ENCODE results near the gene ATXN7L1. TPM values are rescaled to one million over a fixed set of nuclear protein-coding genes. Genes with fewer than 3 reads are reported as not detected.
"Not testable (repeated sequence)": the region's sequence is repeated elsewhere in the genome, so short reads cannot be mapped to it uniquely, and the experiment has no call there.

ATXN7L1 gene
- total and polyA plus RNA-seq, 2 of the 13 experiments (the other 11 are each of a cell fraction or from before 2014, with no cell fraction given): 4.1 to 7.8 TPM

GRCh38 chr7:105846404-105846803, 30.0 kb downstream of the ATXN7L1 start:
- ATAC-seq (no peak), DNase-seq (ENCODE audit: low spot score) (no peak), FAIRE-seq (no peak)
- no peak overlapping the region for H3K27ac ChIP-seq (ENCODE audit: extremely low read length, insufficient read depth, low read length)
- no peaks in the 10 kb centered on the region for H3K9me3 ChIP-seq (ENCODE audit: low read length)
- no peak for TF ChIP-seq SSRP1 (CRISPR knock-in tag; IDR thresholded peaks at IDR 0.05)
- no peak for TF ChIP-seq ZNF660 (CRISPR knock-in tag; IDR thresholded peaks at IDR 0.05; ENCODE audit: borderline replicate concordance, low read depth)
- TF ChIP-seq KDM2A (CRISPR knock-in tag; IDR thresholded peaks at IDR 0.05; ENCODE audit: borderline replicate concordance, low read depth): no peak
- no peak for TF ChIP-seq ZNF572 (CRISPR knock-in tag; IDR thresholded peaks at IDR 0.05)
- in situ Hi-C loops (cut with HindIII; ENCODE audit: extremely low pct_ligation_motif_present, low pct_unique_long_range_greater_than_20kb): no loop called here
- H3K4me1 ChIP-seq (ENCODE audit: insufficient read depth, low read length): peaks cover 20% of the 10 kb centered on the region
- H3K27me3 ChIP-seq (ENCODE audit: control insufficient read depth in 1 of 2, insufficient read depth in 2 of 2, low read length in 2 of 2): no peaks in the 10 kb centered on the region
- H3K4me2 ChIP-seq (ENCODE audit: low read depth, low read length): no peak overlapping the region
- H3K9ac ChIP-seq (ENCODE audit: insufficient read depth, low read depth, low read length): no peak overlapping the region
- WGBS (ENCODE audit: low lambda C conversion rate): 100% methylated on average over 1 of the region's 1 CpG
- peaks cover 6% of the 10 kb centered on the region; the same call in 1 of the 2 replicates for H4K20me1 ChIP-seq (ENCODE audit: insufficient read depth, low read length)
- no peaks in the 10 kb centered on the region for H3K79me2 ChIP-seq (ENCODE audit: insufficient read depth, low read length)
- H3K4me3 ChIP-seq (replicated peaks in 1 of 3; ENCODE audit: insufficient read depth in 1 of 3, low read depth in 2 of 3, low read length in 3 of 3): no peak overlapping the region
- POLR2A ChIA-PET: no interaction called here
- H3K36me3 ChIP-seq (replicated peaks in 1 of 2; ENCODE audit: control insufficient read depth in 1 of 2, insufficient read depth in 2 of 2, low read length in 2 of 2): peaks cover 0 to 2% of the 10 kb centered on the region in 2 experiments; a peak in 3 of 5 replicates
- CTCF ChIA-PET (ENCODE audit: low intra/inter-chr PET ratio, low total read pairs): no interaction called here
- intact Hi-C loops (cut with micrococcal nuclease; ENCODE audit: unreplicated experiment): no loop called here
- no peak overlapping the region for H2AFZ ChIP-seq (ENCODE audit: low read length)
- no TSS peak for BruUV-seq (replicated peaks)

GRCh38 chr7:105844681-105845080, 31.7 kb downstream of the ATXN7L1 start:
- in situ Hi-C loops (cut with HindIII; ENCODE audit: extremely low pct_ligation_motif_present, low pct_unique_long_range_greater_than_20kb); H3K4me2 ChIP-seq (ENCODE audit: low read depth, low read length); FAIRE-seq; POLR2A ChIA-PET; H3K27ac ChIP-seq (ENCODE audit: extremely low read length, insufficient read depth, low read length); H3K27me3 ChIP-seq (ENCODE audit: control insufficient read depth in 1 of 2, insufficient read depth in 2 of 2, low read length in 2 of 2); DNase-seq (ENCODE audit: low spot score); H3K9me3 ChIP-seq (ENCODE audit: low read length); H4K20me1 ChIP-seq (ENCODE audit: insufficient read depth, low read length); H3K79me2 ChIP-seq (ENCODE audit: insufficient read depth, low read length); BruUV-seq (replicated peaks); intact Hi-C loops (cut with micrococcal nuclease; ENCODE audit: unreplicated experiment); H3K36me3 ChIP-seq (replicated peaks in 1 of 2; ENCODE audit: control insufficient read depth in 1 of 2, insufficient read depth in 2 of 2, low read length in 2 of 2); CTCF ChIA-PET (ENCODE audit: low intra/inter-chr PET ratio, low total read pairs); H3K9ac ChIP-seq (ENCODE audit: insufficient read depth, low read depth, low read length); H2AFZ ChIP-seq (ENCODE audit: low read length); H3K4me3 ChIP-seq (replicated peaks in 1 of 3; ENCODE audit: insufficient read depth in 1 of 3, low read depth in 2 of 3, low read length in 3 of 3); ATAC-seq: not testable (repeated sequence)
- peaks cover 13% of the 10 kb centered on the region for H3K4me1 ChIP-seq (ENCODE audit: insufficient read depth, low read length)
- 98% methylated on average over 5 of the region's 5 CpGs for WGBS (ENCODE audit: low lambda C conversion rate)
